ENCODE data around the gene ITGA3.

The ITGA3 gene

GRCh38 chr17:50067996-50068395 is 12.1 kb downstream of the ITGA3 start:
- H3K27ac ChIP-seq (ENCODE audit: low read depth, low read length): no peak overlapping the region
- H4K5ac ChIP-seq (ENCODE audit: low read length): no peak overlapping the region
- H3K18ac ChIP-seq (ENCODE audit: low read length): no peak overlapping the region
- DNase-seq: no peak
- no peak overlapping the region for H3K4ac ChIP-seq (ENCODE audit: low read depth, low read length)
- H2BK15ac ChIP-seq (replicated peaks; ENCODE audit: low read depth): no peak overlapping the region
- no peak overlapping the region for H3K23ac ChIP-seq (ENCODE audit: low read length)
- H3K79me1 ChIP-seq (ENCODE audit: low read length): no peaks in the 10 kb centered on the region
- H3K56ac ChIP-seq (ENCODE audit: low read length): no peak overlapping the region
- no peak overlapping the region for H2AK5ac ChIP-seq (ENCODE audit: low read length)
- no CpG with 5 or more reads among the region's 13 CpGs for WGBS (ENCODE audit: extremely low coverage, insufficient coverage, low lambda C conversion rate)
- no peak overlapping the region for H3K4me2 ChIP-seq (ENCODE audit: low read length)
- no peaks in the 10 kb centered on the region for H3K27me3 ChIP-seq (ENCODE audit: insufficient read depth, low read length, poor library complexity)
- no peaks in the 10 kb centered on the region for H3K79me2 ChIP-seq (ENCODE audit: control insufficient read depth, insufficient read depth, low read length)
- no peak overlapping the region for H2BK120ac ChIP-seq (ENCODE audit: low read depth, low read length)
- H4K8ac ChIP-seq (ENCODE audit: low read depth, low read length): no peak overlapping the region
- no peaks in the 10 kb centered on the region for H3K36me3 ChIP-seq (ENCODE audit: control insufficient read depth, insufficient read depth, low read length)
- no peaks in the 10 kb centered on the region for H3K4me1 ChIP-seq (ENCODE audit: control insufficient read depth, low read depth, low read length)
- H3K9ac ChIP-seq (ENCODE audit: low read length): no peak overlapping the region
- no peak overlapping the region for H2BK5ac ChIP-seq (ENCODE audit: low read length)
- H3K4me3 ChIP-seq (ENCODE audit: low read length): no peak overlapping the region

DNA sequence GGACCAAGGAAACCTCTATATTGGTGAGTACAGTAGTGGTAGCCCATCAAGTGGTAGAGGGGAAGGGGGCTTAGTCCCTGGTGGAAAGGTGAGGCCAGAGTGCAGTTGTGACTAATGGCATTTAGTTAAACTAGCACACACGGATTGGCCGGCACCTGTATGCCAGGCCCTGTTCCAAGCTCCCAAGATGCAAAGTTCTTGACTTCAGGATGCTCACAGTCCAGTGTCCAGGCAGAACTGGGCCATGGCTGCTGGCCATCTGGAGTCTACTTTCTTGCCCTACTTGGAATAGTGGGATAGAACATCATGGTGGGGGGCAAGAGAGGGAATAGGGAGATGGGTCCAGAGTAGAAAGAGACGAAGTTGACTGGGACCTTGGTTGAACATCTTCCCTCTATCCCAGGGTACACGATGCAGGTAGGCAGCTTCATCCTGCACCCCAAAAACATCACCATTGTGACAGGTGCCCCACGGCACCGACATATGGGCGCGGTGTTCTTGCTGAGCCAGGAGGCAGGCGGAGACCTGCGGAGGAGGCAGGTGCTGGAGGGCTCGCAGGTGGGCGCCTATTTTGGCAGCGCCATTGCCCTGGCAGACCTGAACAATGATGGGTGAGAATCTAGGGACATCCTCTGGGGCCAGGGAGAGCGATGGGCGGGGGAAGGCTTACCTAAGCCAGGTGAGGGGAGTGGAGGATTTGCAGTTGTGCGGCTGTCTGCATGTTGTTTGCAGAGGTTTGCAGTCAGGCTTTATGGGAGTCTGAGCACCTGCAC is 15.2 kb downstream of the ITGA3 start:
- Histone ChIP-seq H3K36me3 (ENCODE audit: control insufficient read depth, insufficient read depth, low read length) (no peaks in the 10 kb centered on the region), H3K23ac (ENCODE audit: low read length) (no peak overlapping the region), H2AK5ac (ENCODE audit: low read length) (no peak overlapping the region)

GRCh38 chr17:50071692-50072091 is 15.8 kb downstream of the ITGA3 start:
- Histone ChIP-seq H3K36me3 (ENCODE audit: control insufficient read depth, insufficient read depth, low read length) (no peaks in the 10 kb centered on the region), H3K18ac (ENCODE audit: low read length) (no peak overlapping the region), H3K79me1 (ENCODE audit: low read length) (no peaks in the 10 kb centered on the region), H3K4me2 (ENCODE audit: low read length) (no peak overlapping the region), H3K27ac (ENCODE audit: low read depth, low read length) (no peak overlapping the region), H3K9ac (ENCODE audit: low read length) (no peak overlapping the region), H3K56ac (ENCODE audit: low read length) (no peak overlapping the region), H2AK5ac (ENCODE audit: low read length) (no peak overlapping the region), H3K79me2 (ENCODE audit: control insufficient read depth, insufficient read depth, low read length) (no peaks in the 10 kb centered on the region), H2BK15ac (replicated peaks; ENCODE audit: low read depth) (no peak overlapping the region), H2BK120ac (ENCODE audit: low read depth, low read length) (no peak overlapping the region), H3K4ac (ENCODE audit: low read depth, low read length) (no peak overlapping the region), H3K27me3 (ENCODE audit: insufficient read depth, low read length, poor library complexity) (no peaks in the 10 kb centered on the region), H3K4me1 (ENCODE audit: control insufficient read depth, low read depth, low read length) (no peaks in the 10 kb centered on the region), H2BK5ac (ENCODE audit: low read length) (no peak overlapping the region), H3K4me3 (ENCODE audit: low read length) (no peak overlapping the region), H3K23ac (ENCODE audit: low read length) (no peak overlapping the region), H4K8ac (ENCODE audit: low read depth, low read length) (no peak overlapping the region), H4K5ac (ENCODE audit: low read length) (no peak overlapping the region)
- DNase-seq: no peak
- WGBS (ENCODE audit: extremely low coverage, insufficient coverage, low lambda C conversion rate): no CpG with 5 or more reads among the region's 6 CpGs

More for the DNA sequence above, 15.2 kb downstream of the ITGA3 start:
- Histone ChIP-seq H3K4me3 (ENCODE audit: low read length) (no peak overlapping the region), H3K4me1 (ENCODE audit: control insufficient read depth, low read depth, low read length) (no peaks in the 10 kb centered on the region), H2BK5ac (ENCODE audit: low read length) (no peak overlapping the region), H2BK15ac (replicated peaks; ENCODE audit: low read depth) (no peak overlapping the region), H3K56ac (ENCODE audit: low read length) (no peak overlapping the region), H3K4ac (ENCODE audit: low read depth, low read length) (no peak overlapping the region), H3K9ac (ENCODE audit: low read length) (no peak overlapping the region), H3K79me1 (ENCODE audit: low read length) (no peaks in the 10 kb centered on the region), H2BK120ac (ENCODE audit: low read depth, low read length) (no peak overlapping the region), H3K79me2 (ENCODE audit: control insufficient read depth, insufficient read depth, low read length) (no peaks in the 10 kb centered on the region), H3K27me3 (ENCODE audit: insufficient read depth, low read length, poor library complexity) (no peaks in the 10 kb centered on the region), H3K27ac (ENCODE audit: low read depth, low read length) (no peak overlapping the region), H4K8ac (ENCODE audit: low read depth, low read length) (no peak overlapping the region), H3K18ac (ENCODE audit: low read length) (no peak overlapping the region), H4K5ac (ENCODE audit: low read length) (no peak overlapping the region), H3K4me2 (ENCODE audit: low read length) (no peak overlapping the region)
- no CpG with 5 or more reads among the region's 16 CpGs for WGBS (ENCODE audit: extremely low coverage, insufficient coverage, low lambda C conversion rate)
- DNase-seq: no peak

GRCh38 chr17:50072130-50072529 is 16.2 kb downstream of the ITGA3 start:
- no peaks in the 10 kb centered on the region for H3K4me1 ChIP-seq (ENCODE audit: control insufficient read depth, low read depth, low read length)
- H3K4me2 ChIP-seq (ENCODE audit: low read length): no peak overlapping the region
- no peak overlapping the region for H2BK120ac ChIP-seq (ENCODE audit: low read depth, low read length)
- no peaks in the 10 kb centered on the region for H3K36me3 ChIP-seq (ENCODE audit: control insufficient read depth, insufficient read depth, low read length)
- H4K5ac ChIP-seq (ENCODE audit: low read length): no peak overlapping the region
- no peak overlapping the region for H3K18ac ChIP-seq (ENCODE audit: low read length)
- no peak overlapping the region for H2BK15ac ChIP-seq (replicated peaks; ENCODE audit: low read depth)
- H3K9ac ChIP-seq (ENCODE audit: low read length): no peak overlapping the region
- no peaks in the 10 kb centered on the region for H3K79me2 ChIP-seq (ENCODE audit: control insufficient read depth, insufficient read depth, low read length)
- H3K23ac ChIP-seq (ENCODE audit: low read length): no peak overlapping the region
- no peaks in the 10 kb centered on the region for H3K27me3 ChIP-seq (ENCODE audit: insufficient read depth, low read length, poor library complexity)
- no peak overlapping the region for H2BK5ac ChIP-seq (ENCODE audit: low read length)
- no peak overlapping the region for H3K4me3 ChIP-seq (ENCODE audit: low read length)
- no peak overlapping the region for H3K56ac ChIP-seq (ENCODE audit: low read length)
- no peak overlapping the region for H4K8ac ChIP-seq (ENCODE audit: low read depth, low read length)
- H3K27ac ChIP-seq (ENCODE audit: low read depth, low read length): no peak overlapping the region
- no peak for DNase-seq
- no peak overlapping the region for H3K4ac ChIP-seq (ENCODE audit: low read depth, low read length)
- no peak overlapping the region for H2AK5ac ChIP-seq (ENCODE audit: low read length)
- no peaks in the 10 kb centered on the region for H3K79me1 ChIP-seq (ENCODE audit: low read length)
- WGBS (ENCODE audit: extremely low coverage, insufficient coverage, low lambda C conversion rate): no CpG with 5 or more reads among the region's 3 CpGs

DNA sequence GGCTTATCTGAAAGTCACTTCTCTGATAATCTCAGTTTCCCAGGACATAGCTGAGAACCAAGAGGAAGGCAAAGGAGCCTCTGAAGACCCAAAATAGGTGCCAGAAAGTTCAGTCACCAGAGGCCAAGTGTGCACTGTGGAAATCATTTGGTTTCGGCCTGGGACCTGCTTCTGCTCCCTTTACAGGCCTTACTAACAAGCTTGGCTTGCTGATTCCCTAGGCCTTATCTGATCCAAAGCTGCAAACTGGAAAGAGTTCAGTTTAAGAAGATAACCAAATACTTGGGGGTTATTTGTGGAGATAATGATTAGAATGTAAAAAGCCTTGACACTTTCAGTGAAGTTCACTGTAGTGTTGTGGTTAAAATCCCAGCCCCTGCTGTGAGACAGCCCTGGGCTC is 17.0 kb downstream of the ITGA3 start:
- Histone ChIP-seq H3K23ac (ENCODE audit: low read length) (no peak overlapping the region), H3K4ac (ENCODE audit: low read depth, low read length) (no peak overlapping the region), H3K9ac (ENCODE audit: low read length) (no peak overlapping the region), H3K56ac (ENCODE audit: low read length) (no peak overlapping the region), H2AK5ac (ENCODE audit: low read length) (no peak overlapping the region), H3K36me3 (ENCODE audit: control insufficient read depth, insufficient read depth, low read length) (no peaks in the 10 kb centered on the region), H3K4me1 (ENCODE audit: control insufficient read depth, low read depth, low read length) (no peaks in the 10 kb centered on the region), H3K79me2 (ENCODE audit: control insufficient read depth, insufficient read depth, low read length) (no peaks in the 10 kb centered on the region), H3K27me3 (ENCODE audit: insufficient read depth, low read length, poor library complexity) (no peaks in the 10 kb centered on the region), H3K79me1 (ENCODE audit: low read length) (no peaks in the 10 kb centered on the region), H3K4me2 (ENCODE audit: low read length) (no peak overlapping the region), H2BK15ac (replicated peaks; ENCODE audit: low read depth) (no peak overlapping the region), H3K27ac (ENCODE audit: low read depth, low read length) (no peak overlapping the region), H2BK5ac (ENCODE audit: low read length) (no peak overlapping the region), H4K5ac (ENCODE audit: low read length) (no peak overlapping the region), H2BK120ac (ENCODE audit: low read depth, low read length) (no peak overlapping the region), H3K18ac (ENCODE audit: low read length) (no peak overlapping the region), H3K4me3 (ENCODE audit: low read length) (no peak overlapping the region), H4K8ac (ENCODE audit: low read depth, low read length) (no peak overlapping the region)
- DNase-seq: peak; percentile 25
- WGBS (ENCODE audit: extremely low coverage, insufficient coverage, low lambda C conversion rate): no CpG with 5 or more reads among the region's 1 CpG

GRCh38 chr17:50074227-50074626 is 18.3 kb downstream of the ITGA3 start:
- WGBS (ENCODE audit: extremely low coverage, insufficient coverage, low lambda C conversion rate): no CpG with 5 or more reads among the region's 6 CpGs

More at GRCh38 chr17:50074227-50074626, 18.3 kb downstream of the ITGA3 start:
- Histone ChIP-seq H2BK5ac (ENCODE audit: low read length) (no peak overlapping the region), H2BK120ac (ENCODE audit: low read depth, low read length) (no peak overlapping the region), H3K79me1 (ENCODE audit: low read length) (no peaks in the 10 kb centered on the region), H3K4me3 (ENCODE audit: low read length) (no peak overlapping the region), H3K27ac (ENCODE audit: low read depth, low read length) (no peak overlapping the region), H2BK15ac (replicated peaks; ENCODE audit: low read depth) (no peak overlapping the region), H4K5ac (ENCODE audit: low read length) (no peak overlapping the region), H3K9ac (ENCODE audit: low read length) (no peak overlapping the region), H3K36me3 (ENCODE audit: control insufficient read depth, insufficient read depth, low read length) (no peaks in the 10 kb centered on the region), H3K18ac (ENCODE audit: low read length) (no peak overlapping the region), H3K4me1 (ENCODE audit: control insufficient read depth, low read depth, low read length) (no peaks in the 10 kb centered on the region), H3K79me2 (ENCODE audit: control insufficient read depth, insufficient read depth, low read length) (no peaks in the 10 kb centered on the region), H3K4me2 (ENCODE audit: low read length) (no peak overlapping the region), H3K4ac (ENCODE audit: low read depth, low read length) (no peak overlapping the region), H3K56ac (ENCODE audit: low read length) (no peak overlapping the region), H2AK5ac (ENCODE audit: low read length) (no peak overlapping the region), H3K27me3 (ENCODE audit: insufficient read depth, low read length, poor library complexity) (no peaks in the 10 kb centered on the region), H3K23ac (ENCODE audit: low read length) (no peak overlapping the region), H4K8ac (ENCODE audit: low read depth, low read length) (no peak overlapping the region)
- no peak for DNase-seq

All from mesendoderm (in vitro differentiated cells).